ENCODE results near the gene PARL. TPM values are rescaled to one million over a fixed set of nuclear protein-coding genes. Genes with fewer than 3 reads are reported as not detected.

Gene PARL
- total RNA-seq, 2 experiments from 2014 or later, result 80.0 to 83.5 TPM

DNA sequence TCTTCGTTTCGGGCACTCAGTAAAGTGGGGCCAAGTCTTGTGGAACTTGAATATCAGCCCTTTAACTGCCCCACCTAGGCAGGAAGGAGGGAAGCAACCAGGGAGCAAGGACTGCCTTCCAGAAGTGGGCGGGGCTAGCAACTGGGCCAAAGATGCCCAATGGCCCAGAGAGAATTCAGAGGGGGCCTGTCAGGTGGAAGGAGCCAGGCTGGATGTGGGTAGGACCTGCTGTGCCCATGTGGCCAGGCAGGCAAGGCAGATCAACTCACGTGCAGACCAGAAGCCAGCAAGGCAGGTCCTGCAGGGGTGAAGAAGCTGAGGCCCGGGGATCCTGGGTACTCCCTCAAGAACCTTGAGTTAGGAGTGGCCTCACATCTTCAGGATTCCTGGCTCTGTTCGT, 64.8 kb downstream of the PARL start:
- ChIA-PET CTCF (no interaction called here), POLR2A (no interaction called here)
- no peak for ATAC-seq
- DNase-seq, result no peak
- no peak overlapping the region for H3K27ac Mint-ChIP-seq
- peaks cover 11% of the 10 kb centered on the region for H3K4me1 Mint-ChIP-seq (ENCODE audit: low read depth)
- TF ChIP-seq CTCF (IDR thresholded peaks at IDR 0.05), result no peak
- H3K4me3 Mint-ChIP-seq, result no peak overlapping the region
- no peaks in the 10 kb centered on the region for H3K9me3 Mint-ChIP-seq
- H3K36me3 Mint-ChIP-seq (ENCODE audit: low read depth), result peaks cover 9% of the 10 kb centered on the region
- no peaks in the 10 kb centered on the region for H3K27me3 Mint-ChIP-seq
- intact Hi-C loops (cut with micrococcal nuclease), result no loop called here

- ATAC-seq, result no peak
Measured at GRCh38 chr3:183818706-183819624, 65.7 kb downstream of the PARL start.

GRCh38 chr3:183818041-183818620, 66.5 kb downstream of the PARL start:
- Mint-ChIP-seq H3K27ac (no peak overlapping the region), H3K36me3 (ENCODE audit: low read depth) (peaks cover 11% of the 10 kb centered on the region)

More at GRCh38 chr3:183818706-183819624, 65.7 kb downstream of the PARL start:
- H3K27me3 Mint-ChIP-seq, result no peaks in the 10 kb centered on the region
- ChIA-PET POLR2A (interaction anchor here (1.1 to 1.2 kb wide), 2 partner anchors 14 to 16 kb away, joined by 3 to 4 read pairs; no protein-coding TSS in a partner anchor), CTCF (interaction anchor here (1.1 to 1.8 kb wide), 2 partner anchors 52 to 66 kb away, joined by 3 to 6 read pairs; partner anchors contain the start of gene PARL)
- no peak for TF ChIP-seq CTCF (IDR thresholded peaks at IDR 0.05)
- no peak for DNase-seq
- H3K4me3 Mint-ChIP-seq, result no peak overlapping the region
- no peaks in the 10 kb centered on the region for H3K9me3 Mint-ChIP-seq
- peaks cover 11% of the 10 kb centered on the region for H3K36me3 Mint-ChIP-seq (ENCODE audit: low read depth)
- peaks cover 4% of the 10 kb centered on the region for H3K4me1 Mint-ChIP-seq (ENCODE audit: low read depth)
- H3K27ac Mint-ChIP-seq, result no peak overlapping the region
- intact Hi-C loops (cut with micrococcal nuclease), result no loop called here

GRCh38 chr3:183817639-183818038, 67.0 kb downstream of the PARL start:
- DNase-seq (no peak), ATAC-seq (no peak)
- no peaks in the 10 kb centered on the region for H3K9me3 Mint-ChIP-seq
- ChIA-PET CTCF (interaction anchor here (1.8 kb wide), 1 partner anchor 67 kb away, joined by 6 read pairs; the partner anchor contains the start of gene PARL), POLR2A (no interaction called here)
- TF ChIP-seq CTCF (IDR thresholded peaks at IDR 0.05), result no peak
- H3K36me3 Mint-ChIP-seq (ENCODE audit: low read depth), result peaks cover 16% of the 10 kb centered on the region
- no peak overlapping the region for H3K4me3 Mint-ChIP-seq
- intact Hi-C loops (cut with micrococcal nuclease), result no loop called here
- H3K27ac Mint-ChIP-seq, result no peak overlapping the region
- H3K27me3 Mint-ChIP-seq, result no peaks in the 10 kb centered on the region
- no peaks in the 10 kb centered on the region for H3K4me1 Mint-ChIP-seq (ENCODE audit: low read depth)

More at GRCh38 chr3:183818041-183818620, 66.5 kb downstream of the PARL start:
- CTCF ChIA-PET, result interaction anchor here (1.1 to 1.8 kb wide), 2 partner anchors 51 to 67 kb away, joined by 3 to 6 read pairs; partner anchors contain the start of gene PARL
- H3K4me3 Mint-ChIP-seq, result no peak overlapping the region
- POLR2A ChIA-PET, result interaction anchor here (1.1 to 1.2 kb wide), 2 partner anchors 13 to 15 kb away, joined by 3 to 4 read pairs; no protein-coding TSS in a partner anchor
- no peaks in the 10 kb centered on the region for H3K27me3 Mint-ChIP-seq
- intact Hi-C loops (cut with micrococcal nuclease), result no loop called here
- no peaks in the 10 kb centered on the region for H3K9me3 Mint-ChIP-seq
- no peaks in the 10 kb centered on the region for H3K4me1 Mint-ChIP-seq (ENCODE audit: low read depth)
- ATAC-seq (no peak), DNase-seq (no peak)
- TF ChIP-seq CTCF (IDR thresholded peaks at IDR 0.05), result no peak

Data from activated CD8-positive, alpha-beta T cell treated with anti-CD3 and anti-CD28 coated beads for 36 hours (primary cell).